PC-9 (cell line): Measurements from ENCODE around the gene ATP1A4. TPM values are rescaled to one million over a fixed set of nuclear protein-coding genes. Genes with fewer than 3 reads are reported as not detected.

Experiments
- BruUV-seq: library from RNA; stranded (reverse); fragments of 400-500 nt; replicated peaks from 2 replicates; lab custom pipeline; 2021; lab: Mats Ljungman, UMichigan
- CTCF ChIA-PET: fragments of 300-600 bp; sonication (Branson Sonifier 250); formaldehyde crosslinking; loops from one replicate; lab custom pipeline; 2022; ENCODE audit warnings: antibody characterized with exemption; lab: Charles Lee
- POLR2A ChIA-PET: fragments of 300-600 bp; sonication (Branson Sonifier 250); formaldehyde crosslinking; loops from one replicate; lab custom pipeline; 2022; ENCODE audit warnings: antibody characterized with exemption; ENCODE audit not compliant: unreplicated experiment; lab: Charles Lee
- DNase-seq, 2 experiments: peaks; one replicate each; pipeline versions ENCODE4 v3.0.0 to v3.0.0-alpha.2; 2015 to 2022; ENCODE audit warnings: mixed read lengths in 1 of 2
- H2AFZ ChIP-seq: fragments of 200-600 bp; sonication (generic); 2 replicates; pipeline ENCODE4 v1.8.1; 2017; ENCODE audit warnings: antibody characterized with exemption
- H3F3A ChIP-seq: fragments of 200-600 bp; sonication (generic); 2 replicates; pipeline ENCODE4 v1.8.1; 2017; ENCODE audit warnings: antibody characterized with exemption, mild to moderate bottlenecking, low read depth; ENCODE audit not compliant: insufficient read depth
- H3K27ac ChIP-seq: fragments of 200-600 bp; sonication (generic); 2 replicates; pipeline ENCODE4 v1.6.1; 2016; ENCODE audit warnings: mixed run types
- H3K27me3 ChIP-seq: fragments of 200-600 bp; sonication (generic); 2 replicates; pipeline ENCODE4 v1.6.1; 2016; ENCODE audit warnings: low read depth, mixed run types; ENCODE audit not compliant: insufficient read depth
- H3K36me3 ChIP-seq: fragments of 200-600 bp; sonication (generic); 2 replicates; pipeline ENCODE4 v1.6.1; 2016; ENCODE audit warnings: low read depth, mixed run types
- H3K4me1 ChIP-seq: fragments of 200-600 bp; sonication (generic); replicated peaks from 2 replicates; pipeline ENCODE4 v1.6.1; 2016; ENCODE audit warnings: mixed run types; ENCODE audit not compliant: insufficient read depth
- H3K4me2 ChIP-seq: fragments of 200-600 bp; sonication (generic); 2 replicates; pipeline ENCODE4 v1.6.1; 2017; ENCODE audit warnings: mixed run types
- H3K4me3 ChIP-seq: fragments of 200-600 bp; sonication (generic); 2 replicates; pipeline ENCODE4 v1.6.1; 2016; ENCODE audit warnings: mixed run types
- H3K79me2 ChIP-seq: fragments of 200-600 bp; sonication (generic); 2 replicates; pipeline ENCODE4 v1.6.1; 2017; ENCODE audit warnings: low read depth, mixed run types
- H3K9me2 ChIP-seq: fragments of 200-600 bp; sonication (generic); 2 replicates; pipeline ENCODE4 v1.8.1; 2017; ENCODE audit warnings: mild to moderate bottlenecking; ENCODE audit not compliant: insufficient read depth
- H3K9me3 ChIP-seq: fragments of 200-600 bp; sonication (generic); 2 replicates; pipeline ENCODE4 v1.8.1; 2016; ENCODE audit warnings: low read depth; ENCODE audit not compliant: insufficient read depth
- H4K20me1 ChIP-seq: fragments of 200-600 bp; sonication (generic); 2 replicates; pipeline ENCODE4 v1.8.1; 2017; ENCODE audit not compliant: insufficient read depth
- EZH2 ChIP-seq: fragments of 200-600 bp; sonication (generic); IDR thresholded peaks from 2 replicates; pipeline ENCODE4 v1.8.0; 2017; ENCODE audit warnings: antibody characterized with exemption, low read depth
- intact Hi-C: fragments of 100-400 bp; cut with micrococcal nuclease; formaldehyde crosslinking; loops from one replicate; pipeline ENCODE4 v1.10.0; 2022; ENCODE audit not compliant: unreplicated experiment
- total RNA-seq: library from RNA; stranded (reverse); gene quantifications from 2 replicates; pipeline ENCODE4 v1.2.3, GENCODE V29; 2021
- TF ChIP-seq, protein P1 (sequence below): fragments of 200-600 bp; sonication (generic); conservative IDR thresholded peaks from 2 replicates; pipeline ENCODE4 v1.6.1; 2017; ENCODE audit warnings: mixed run types, antibody characterized with exemption, mild to moderate bottlenecking, moderate library complexity

Gene ATP1A4
- total RNA-seq, 1 experiment from 2014 or later: not detected

DNA sequence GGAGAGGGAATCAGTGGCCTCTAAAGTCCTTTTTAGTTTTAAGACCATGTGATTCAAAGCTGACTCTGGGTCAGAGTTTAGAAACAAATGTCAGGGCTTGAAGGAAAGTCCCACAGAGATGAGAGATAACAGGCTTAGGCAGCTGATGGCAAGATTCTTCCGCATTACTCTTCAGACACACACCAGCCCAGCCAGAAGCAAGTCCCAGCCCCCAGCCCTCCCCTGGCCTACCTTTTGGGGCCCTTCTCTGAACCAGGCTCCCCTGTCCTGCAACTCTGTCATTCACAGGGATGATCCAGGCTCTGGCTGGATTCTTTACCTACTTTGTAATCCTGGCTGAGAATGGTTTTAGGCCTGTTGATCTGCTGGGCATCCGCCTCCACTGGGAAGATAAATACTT lies 25.8 kb downstream of the ATP1A4 start:
- POLR2A ChIA-PET: no interaction called here
- BruUV-seq: no TSS peak
- no peaks in the 10 kb centered on the region for H3K36me3 ChIP-seq
- TF ChIP-seq EZH2: no peak
- TF ChIP-seq, protein P1, sequence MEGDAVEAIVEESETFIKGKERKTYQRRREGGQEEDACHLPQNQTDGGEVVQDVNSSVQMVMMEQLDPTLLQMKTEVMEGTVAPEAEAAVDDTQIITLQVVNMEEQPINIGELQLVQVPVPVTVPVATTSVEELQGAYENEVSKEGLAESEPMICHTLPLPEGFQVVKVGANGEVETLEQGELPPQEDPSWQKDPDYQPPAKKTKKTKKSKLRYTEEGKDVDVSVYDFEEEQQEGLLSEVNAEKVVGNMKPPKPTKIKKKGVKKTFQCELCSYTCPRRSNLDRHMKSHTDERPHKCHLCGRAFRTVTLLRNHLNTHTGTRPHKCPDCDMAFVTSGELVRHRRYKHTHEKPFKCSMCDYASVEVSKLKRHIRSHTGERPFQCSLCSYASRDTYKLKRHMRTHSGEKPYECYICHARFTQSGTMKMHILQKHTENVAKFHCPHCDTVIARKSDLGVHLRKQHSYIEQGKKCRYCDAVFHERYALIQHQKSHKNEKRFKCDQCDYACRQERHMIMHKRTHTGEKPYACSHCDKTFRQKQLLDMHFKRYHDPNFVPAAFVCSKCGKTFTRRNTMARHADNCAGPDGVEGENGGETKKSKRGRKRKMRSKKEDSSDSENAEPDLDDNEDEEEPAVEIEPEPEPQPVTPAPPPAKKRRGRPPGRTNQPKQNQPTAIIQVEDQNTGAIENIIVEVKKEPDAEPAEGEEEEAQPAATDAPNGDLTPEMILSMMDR: no peak
- H3K27me3 ChIP-seq: peaks cover 14% of the 10 kb centered on the region
- no peaks in the 10 kb centered on the region for H3K9me2 ChIP-seq
- no peak overlapping the region for H3K4me2 ChIP-seq
- DNase-seq: no peak
- intact Hi-C loops: no loop called here
- no peaks in the 10 kb centered on the region for H3K9me3 ChIP-seq
- H2AFZ ChIP-seq: no peak overlapping the region
- no peak overlapping the region for H3K4me3 ChIP-seq
- H3F3A ChIP-seq: no peaks in the 10 kb centered on the region
- no peaks in the 10 kb centered on the region for H3K79me2 ChIP-seq
- H4K20me1 ChIP-seq: no peaks in the 10 kb centered on the region
- H3K4me1 ChIP-seq: no peaks in the 10 kb centered on the region
- H3K27ac ChIP-seq: no peak overlapping the region
- CTCF ChIA-PET: interaction anchor here (0.6 kb wide), 1 partner anchor 10 kb away, joined by 3 read pairs; no protein-coding TSS in a partner anchor

DNA sequence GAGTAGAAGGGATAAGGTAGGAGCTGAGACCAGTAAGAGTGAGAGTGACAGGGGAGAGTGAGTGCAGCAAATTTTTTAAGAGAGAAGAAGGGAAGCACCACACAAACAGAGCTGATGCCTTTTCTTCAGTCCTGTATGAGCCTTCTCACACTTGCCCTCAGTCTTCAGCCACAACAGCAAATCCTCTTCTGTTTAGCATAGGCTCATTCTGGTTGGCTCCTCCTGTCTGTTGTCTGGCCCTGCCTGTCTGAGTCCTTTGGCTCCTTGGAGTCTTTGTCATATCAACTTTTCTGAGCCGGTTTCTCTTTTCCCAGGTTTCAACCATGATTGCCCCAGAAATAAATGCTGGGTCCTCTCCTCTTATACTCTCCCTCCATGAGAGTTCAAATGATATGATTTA lies 26.3 kb downstream of the ATP1A4 start:
- no peak for DNase-seq
- Histone ChIP-seq H3K9me3 (no peaks in the 10 kb centered on the region), H3K4me1 (no peaks in the 10 kb centered on the region), H3K27me3 (peaks cover 14% of the 10 kb centered on the region), H2AFZ (no peak overlapping the region), H3K9me2 (no peaks in the 10 kb centered on the region), H3K27ac (no peak overlapping the region), H3K36me3 (no peaks in the 10 kb centered on the region), H3K4me2 (no peak overlapping the region), H4K20me1 (no peaks in the 10 kb centered on the region), H3K4me3 (no peak overlapping the region), H3K79me2 (no peaks in the 10 kb centered on the region), H3F3A (no peaks in the 10 kb centered on the region)
- POLR2A ChIA-PET: no interaction called here
- TF ChIP-seq, protein P1: no peak
- TF ChIP-seq EZH2: no peak
- CTCF ChIA-PET: interaction anchor here (0.6 kb wide), 1 partner anchor 11 kb away, joined by 3 read pairs; no protein-coding TSS in a partner anchor
- no TSS peak for BruUV-seq
- intact Hi-C loops: no loop called here

DNA sequence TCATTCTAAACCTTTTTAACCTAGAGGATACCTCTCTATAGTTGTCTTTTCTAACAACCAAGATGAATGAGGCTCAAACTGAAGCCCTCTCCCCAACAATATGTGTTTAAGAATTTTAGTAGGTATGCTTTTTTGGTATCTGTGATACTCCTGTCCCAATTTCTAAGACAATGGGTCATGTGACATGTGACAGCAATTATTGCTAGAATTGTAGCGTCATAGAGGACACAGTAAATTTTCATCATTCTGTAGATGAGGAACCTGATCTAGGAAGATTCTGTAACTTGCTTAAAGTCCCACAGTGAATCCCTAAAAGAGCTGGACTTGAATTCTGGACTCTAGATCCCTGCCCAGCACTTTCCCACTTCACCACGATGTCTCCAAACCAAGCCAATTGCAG lies 27.3 kb downstream of the ATP1A4 start:
- no peak for DNase-seq
- peaks cover 8% of the 10 kb centered on the region for H3K27me3 ChIP-seq
- TF ChIP-seq, protein P1: no peak
- TF ChIP-seq EZH2: no peak
- H2AFZ ChIP-seq: no peak overlapping the region
- H3F3A ChIP-seq: no peaks in the 10 kb centered on the region
- intact Hi-C loops: no loop called here
- no peaks in the 10 kb centered on the region for H3K36me3 ChIP-seq
- H3K9me3 ChIP-seq: no peaks in the 10 kb centered on the region
- H3K9me2 ChIP-seq: no peaks in the 10 kb centered on the region
- no TSS peak for BruUV-seq
- H3K4me1 ChIP-seq: no peaks in the 10 kb centered on the region
- no peak overlapping the region for H3K4me2 ChIP-seq
- H3K27ac ChIP-seq: no peak overlapping the region
- H3K4me3 ChIP-seq: no peak overlapping the region
- ChIA-PET POLR2A (no interaction called here), CTCF (interaction anchor here (1.1 kb wide), 1 partner anchor 41 kb away, joined by 4 read pairs; no protein-coding TSS in a partner anchor)
- H4K20me1 ChIP-seq: no peaks in the 10 kb centered on the region
- H3K79me2 ChIP-seq: no peaks in the 10 kb centered on the region
